Activated CD4-positive, alpha-beta T cell treated with anti-CD3 and anti-CD28 coated beads for 24 hours (primary cell): ENCODE data around the gene EPB41L2.
"Not testable (repeated sequence)": the region's sequence is repeated elsewhere in the genome, so short reads cannot be mapped to it uniquely, and the experiment has no call there.

ENCODE experiments used
- DNase-seq, 2 donors: peaks; one replicate each; pipeline ENCODE4 v3.0.0-alpha.2; 2020; ENCODE audit warnings: low read depth in 2 of 2

EPB41L2 gene

GRCh38 chr6:131063028-131063763, at the start of gene EPB41L2:
EPB41L2 (minus strand) TSS chr6:131063245; CDS start chr6:130956485, 106,760 bp downstream.
- DNase-seq = peak; percentile 61 to 67

- DNase-seq = no peak
Observed at GRCh38 chr6:131112249-131112648, 49.2 kb upstream of the EPB41L2 start.

GRCh38 chr6:131107151-131107550, 44.1 kb upstream of the EPB41L2 start:
- DNase-seq = no peak

GRCh38 chr6:131103901-131104300, 40.9 kb upstream of the EPB41L2 start:
- DNase-seq = no peak

GRCh38 chr6:131103296-131103695, 40.3 kb upstream of the EPB41L2 start:
- no peak for DNase-seq

GRCh38 chr6:131101911-131102680, 39.1 kb upstream of the EPB41L2 start:
- no peak for DNase-seq

- DNase-seq = no peak
Observed at GRCh38 chr6:131096786-131097185, 33.7 kb upstream of the EPB41L2 start.

- no peak for DNase-seq
Observed at GRCh38 chr6:131093334-131093733, 30.3 kb upstream of the EPB41L2 start.

- not testable (repeated sequence) for DNase-seq
Observed at GRCh38 chr6:131091944-131092343, 28.9 kb upstream of the EPB41L2 start.

GRCh38 chr6:131090339-131090738, 27.3 kb upstream of the EPB41L2 start:
- not testable (repeated sequence) for DNase-seq

- no peak for DNase-seq
Observed at GRCh38 chr6:131084982-131085381, 21.9 kb upstream of the EPB41L2 start.

- DNase-seq = no peak
Observed at GRCh38 chr6:131083687-131084086, 20.6 kb upstream of the EPB41L2 start.

GRCh38 chr6:131082335-131082734, 19.3 kb upstream of the EPB41L2 start:
- DNase-seq = no peak

- no peak for DNase-seq
Observed at GRCh38 chr6:131080084-131080483, 17.0 kb upstream of the EPB41L2 start.

GRCh38 chr6:131073577-131073976, 10.5 kb upstream of the EPB41L2 start:
- no peak for DNase-seq

- no peak for DNase-seq
Observed at GRCh38 chr6:131070061-131070460, 7.0 kb upstream of the EPB41L2 start.

- DNase-seq = no peak
Observed at GRCh38 chr6:131068165-131068564, 5.1 kb upstream of the EPB41L2 start.

GRCh38 chr6:131067521-131067920, 4.5 kb upstream of the EPB41L2 start:
- no peak for DNase-seq

GRCh38 chr6:131065824-131066171, 2.8 kb upstream of the EPB41L2 start:
- DNase-seq = no peak

GRCh38 chr6:131065112-131065823, 2.2 kb upstream of the EPB41L2 start:
- no peak for DNase-seq

GRCh38 chr6:131063764-131064272, 773 bp upstream of the EPB41L2 start:
- no peak for DNase-seq
